T-helper 22 cell (primary cell): ENCODE results near the gene STAG1.
"Not testable (repeated sequence)": the region's sequence is repeated elsewhere in the genome, so short reads cannot be mapped to it uniquely, and the experiment has no call there.

Experiments
- DNase-seq: peaks from one replicate; pipeline ENCODE4 v3.0.0-alpha.2; 2020; ENCODE audit warnings: low read depth

STAG1 gene

GRCh38 chr3:136703429-136703828 lies 48.7 kb downstream of the STAG1 start:
- DNase-seq: no peak

GRCh38 chr3:136699271-136699828 lies 52.8 kb downstream of the STAG1 start:
- no peak for DNase-seq

GRCh38 chr3:136698361-136698760 lies 53.8 kb downstream of the STAG1 start:
- DNase-seq: no peak

- no peak for DNase-seq
Measured at GRCh38 chr3:136696797-136697196, 55.4 kb downstream of the STAG1 start.

- DNase-seq: no peak
Measured at GRCh38 chr3:136694321-136694720, 57.9 kb downstream of the STAG1 start.

GRCh38 chr3:136690599-136690998 lies 61.6 kb downstream of the STAG1 start:
- no peak for DNase-seq

- DNase-seq: no peak
Measured at GRCh38 chr3:136685882-136686281, 66.3 kb downstream of the STAG1 start.

- DNase-seq: no peak
Measured at GRCh38 chr3:136682740-136683312, 69.4 kb downstream of the STAG1 start.

- DNase-seq: no peak
Measured at GRCh38 chr3:136678981-136679380, 73.2 kb downstream of the STAG1 start.

- no peak for DNase-seq
Measured at GRCh38 chr3:136676009-136676408, 76.2 kb downstream of the STAG1 start.

- no peak for DNase-seq
Measured at GRCh38 chr3:136675150-136675858, 76.9 kb downstream of the STAG1 start.

- DNase-seq: no peak
Measured at GRCh38 chr3:136672457-136672856, 79.7 kb downstream of the STAG1 start.

- DNase-seq: no peak
Measured at GRCh38 chr3:136671921-136672320, 80.3 kb downstream of the STAG1 start.

GRCh38 chr3:136670166-136670565 lies 82.0 kb downstream of the STAG1 start:
- DNase-seq: no peak

- DNase-seq: no peak
Measured at GRCh38 chr3:136667081-136667480, 85.1 kb downstream of the STAG1 start.

- DNase-seq: not testable (repeated sequence)
Measured at GRCh38 chr3:136666301-136666700, 85.9 kb downstream of the STAG1 start.

- DNase-seq: no peak
Measured at GRCh38 chr3:136664771-136665170, 87.4 kb downstream of the STAG1 start.

- DNase-seq: no peak
Measured at GRCh38 chr3:136661282-136661681, 90.9 kb downstream of the STAG1 start.

- no peak for DNase-seq
Measured at GRCh38 chr3:136658946-136659682, 93.1 kb downstream of the STAG1 start.

GRCh38 chr3:136657526-136657925 lies 94.7 kb downstream of the STAG1 start:
- no peak for DNase-seq

- DNase-seq: no peak
Measured at GRCh38 chr3:136653628-136654027, 98.5 kb downstream of the STAG1 start.

- no peak for DNase-seq
Measured at GRCh38 chr3:136651581-136651980, 100.6 kb downstream of the STAG1 start.

GRCh38 chr3:136650461-136650860 lies 101.7 kb downstream of the STAG1 start:
- DNase-seq: no peak
